ENCODE data around the gene CC2D1A.

Gene CC2D1A

GRCh38 chr19:13887018-13887436, 19.0 kb upstream of the CC2D1A start:
- no peaks in the 10 kb centered on the region for H3K27me3 Mint-ChIP-seq
- H3K27ac Mint-ChIP-seq, result no peak overlapping the region
- no peaks in the 10 kb centered on the region for H3K9me3 Mint-ChIP-seq
- H3K4me3 Mint-ChIP-seq, result no peak overlapping the region
- peak; percentile 72 for ATAC-seq
- peaks cover 52% of the 10 kb centered on the region for H3K4me1 Mint-ChIP-seq
- DNase-seq, result no peak

- Mint-ChIP-seq H3K9me3 (no peaks in the 10 kb centered on the region), H3K27me3 (no peaks in the 10 kb centered on the region), H3K4me3 (no peak overlapping the region), H3K4me1 (peaks cover 48% of the 10 kb centered on the region), H3K27ac (no peak overlapping the region)
- ATAC-seq (no peak), DNase-seq (no peak)
Measured at GRCh38 chr19:13887517-13887916, 18.5 kb upstream of the CC2D1A start.

GRCh38 chr19:13888281-13888680, 17.7 kb upstream of the CC2D1A start:
- H3K4me3 Mint-ChIP-seq, result no peak overlapping the region
- H3K9me3 Mint-ChIP-seq, result no peaks in the 10 kb centered on the region
- H3K27ac Mint-ChIP-seq, result no peak overlapping the region
- no peaks in the 10 kb centered on the region for H3K27me3 Mint-ChIP-seq
- ATAC-seq (no peak), DNase-seq (no peak)
- H3K4me1 Mint-ChIP-seq, result peaks cover 40% of the 10 kb centered on the region

GRCh38 chr19:13890136-13890535, 15.9 kb upstream of the CC2D1A start:
- Mint-ChIP-seq H3K27me3 (no peaks in the 10 kb centered on the region), H3K9me3 (no peaks in the 10 kb centered on the region), H3K27ac (no peak overlapping the region), H3K4me3 (no peak overlapping the region), H3K4me1 (peaks cover 25% of the 10 kb centered on the region)
- ATAC-seq (no peak), DNase-seq (no peak)

- Mint-ChIP-seq H3K27me3 (no peaks in the 10 kb centered on the region), H3K4me3 (no peak overlapping the region), H3K9me3 (no peaks in the 10 kb centered on the region), H3K4me1 (no peaks in the 10 kb centered on the region), H3K27ac (no peak overlapping the region)
- DNase-seq (no peak), ATAC-seq (no peak)
Measured at GRCh38 chr19:13892870-13893269, 13.1 kb upstream of the CC2D1A start.

DNA sequence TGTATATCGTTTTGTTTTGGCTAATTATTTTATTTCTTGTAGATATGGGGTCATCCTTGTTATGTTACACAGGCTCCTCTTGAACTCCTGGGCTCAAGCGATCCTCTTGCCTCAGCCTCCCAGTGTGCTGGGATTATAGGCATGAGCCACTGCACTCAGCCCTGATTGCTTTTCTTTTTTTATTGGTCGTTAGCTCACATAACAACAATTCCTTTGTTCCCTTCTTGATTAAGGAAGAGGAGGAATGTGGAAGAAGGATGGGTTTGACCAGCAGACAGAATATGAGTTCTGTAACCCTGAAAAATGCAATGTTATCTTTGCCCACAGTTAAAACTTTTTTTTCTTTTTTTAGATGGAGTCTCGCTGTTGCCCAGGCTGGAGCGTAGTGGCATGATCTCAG, 11.4 kb upstream of the CC2D1A start:
- Mint-ChIP-seq H3K27ac (no peak overlapping the region), H3K9me3 (no peaks in the 10 kb centered on the region), H3K27me3 (no peaks in the 10 kb centered on the region), H3K4me1 (no peaks in the 10 kb centered on the region), H3K4me3 (no peak overlapping the region)
- no peak for ATAC-seq
- no peak for DNase-seq

DNA sequence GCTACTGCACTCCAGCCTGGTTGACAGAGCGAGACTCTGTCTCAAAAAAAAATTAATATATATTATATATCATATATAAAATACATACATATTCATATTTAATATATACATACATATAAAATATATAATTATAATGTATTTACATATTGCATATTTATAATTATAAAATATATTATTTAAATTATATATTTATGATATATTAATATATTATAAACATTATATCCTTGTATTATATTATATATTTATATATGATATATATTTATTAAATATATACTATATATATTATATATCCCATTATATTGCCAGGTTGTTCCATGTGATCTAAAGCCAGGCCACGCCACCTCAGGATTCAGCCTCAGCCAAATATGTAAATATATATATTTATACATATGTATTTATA, 9.8 kb upstream of the CC2D1A start:
- H3K4me1 Mint-ChIP-seq, result no peaks in the 10 kb centered on the region
- no peak for DNase-seq
- ATAC-seq, result no peak
- no peaks in the 10 kb centered on the region for H3K9me3 Mint-ChIP-seq
- H3K4me3 Mint-ChIP-seq, result no peak overlapping the region
- no peak overlapping the region for H3K27ac Mint-ChIP-seq
- no peaks in the 10 kb centered on the region for H3K27me3 Mint-ChIP-seq

- H3K27ac Mint-ChIP-seq, result no peak overlapping the region
- no peak overlapping the region for H3K4me3 Mint-ChIP-seq
- DNase-seq (no peak), ATAC-seq (no peak)
- H3K4me1 Mint-ChIP-seq, result peaks cover 13% of the 10 kb centered on the region
- H3K27me3 Mint-ChIP-seq, result no peaks in the 10 kb centered on the region
- no peaks in the 10 kb centered on the region for H3K9me3 Mint-ChIP-seq
Measured at GRCh38 chr19:13899393-13899792, 6.6 kb upstream of the CC2D1A start.

- no peak for DNase-seq
- Mint-ChIP-seq H3K9me3 (no peaks in the 10 kb centered on the region), H3K4me3 (no peak overlapping the region), H3K4me1 (peaks cover 19% of the 10 kb centered on the region), H3K27ac (peak overlapping the region; percentile 38 to 84), H3K27me3 (no peaks in the 10 kb centered on the region)
- ATAC-seq, result no peak
Measured at GRCh38 chr19:13899912-13900584, 6.0 kb upstream of the CC2D1A start.

- no peak overlapping the region for H3K27ac Mint-ChIP-seq
- no peak for ATAC-seq
- H3K4me3 Mint-ChIP-seq, result peak overlapping the region in 1 of 2 donors; percentile 13
Measured at GRCh38 chr19:13902993-13903555, 2.9 kb upstream of the CC2D1A start.

DNA sequence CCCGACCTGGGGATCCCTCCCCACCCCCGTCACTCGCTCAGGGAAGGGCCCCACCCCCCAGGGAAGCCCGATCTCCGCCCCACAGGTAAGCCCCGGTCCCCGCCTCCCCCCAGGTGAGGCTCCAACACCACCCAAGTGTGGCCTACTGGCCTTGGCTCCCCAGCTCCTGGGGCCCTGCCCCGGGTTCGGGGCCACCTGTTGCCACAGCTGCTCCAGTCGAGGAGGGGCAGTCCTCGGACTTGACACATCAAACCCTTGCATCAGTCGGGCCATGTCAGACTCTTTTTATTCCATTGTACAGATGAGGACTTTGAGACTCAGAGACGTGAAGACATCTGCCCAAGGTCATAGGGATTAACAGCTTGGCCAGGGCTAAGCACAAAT, 512 bp downstream of the CC2D1A start:
- DNase-seq, result peak in 1 of 2 donors; percentile 31
- Mint-ChIP-seq H3K27ac (peak overlapping the region; percentile 92 to 95), H3K4me3 (peak overlapping the region; percentile 87 to 95), H3K4me1 (peaks cover 39% of the 10 kb centered on the region), H3K27me3 (no peaks in the 10 kb centered on the region), H3K9me3 (peaks cover 0 to 6% of the 10 kb centered on the region in 2 donors)
- peak; percentile 51 for ATAC-seq

More at GRCh38 chr19:13902993-13903555, 2.9 kb upstream of the CC2D1A start:
- Mint-ChIP-seq H3K9me3 (peaks cover 0 to 6% of the 10 kb centered on the region in 2 donors), H3K4me1 (peaks cover 39% of the 10 kb centered on the region), H3K27me3 (no peaks in the 10 kb centered on the region)
- peak in 1 of 2 donors; percentile 34 for DNase-seq

GRCh38 chr19:13906910-13907309, 909 bp downstream of the CC2D1A start:
- Mint-ChIP-seq H3K4me1 (peaks cover 39% of the 10 kb centered on the region), H3K27me3 (no peaks in the 10 kb centered on the region), H3K27ac (peak overlapping the region; percentile 92 to 95), H3K9me3 (peaks cover 0 to 6% of the 10 kb centered on the region in 2 donors), H3K4me3 (peak overlapping the region; percentile 87 to 95)
- DNase-seq (no peak), ATAC-seq (no peak)

DNA sequence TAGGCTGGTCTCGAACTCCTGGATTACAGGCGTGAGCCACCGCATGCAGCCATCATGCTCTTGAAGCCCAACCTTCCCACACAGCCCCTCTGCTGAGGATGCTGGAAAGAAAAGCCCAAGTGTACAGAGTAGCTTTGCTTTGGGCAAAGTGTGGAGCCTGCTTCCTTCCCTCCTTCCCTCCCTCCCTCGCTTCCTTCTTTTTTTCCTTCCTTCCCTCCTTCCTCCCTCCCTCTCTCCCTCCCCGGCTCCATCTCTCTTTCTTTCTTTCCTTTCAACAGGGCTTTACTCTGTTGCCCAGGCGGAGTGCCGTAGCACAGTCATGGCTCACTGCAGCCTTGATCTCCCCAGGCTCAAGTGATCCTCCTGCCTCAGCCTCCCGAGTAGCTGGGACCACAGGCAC, 2.7 kb downstream of the CC2D1A start:
- no peak for DNase-seq
- H3K9me3 Mint-ChIP-seq, result peaks cover 0 to 6% of the 10 kb centered on the region in 2 donors
- H3K27me3 Mint-ChIP-seq, result no peaks in the 10 kb centered on the region
- H3K27ac Mint-ChIP-seq, result no peak overlapping the region
- H3K4me3 Mint-ChIP-seq, result no peak overlapping the region
- peaks cover 34% of the 10 kb centered on the region for H3K4me1 Mint-ChIP-seq
- ATAC-seq, result no peak

GRCh38 chr19:13909430-13909829, 3.4 kb downstream of the CC2D1A start:
- no peak overlapping the region for H3K4me3 Mint-ChIP-seq
- peaks cover 26% of the 10 kb centered on the region for H3K4me1 Mint-ChIP-seq
- DNase-seq, result no peak
- no peak overlapping the region for H3K27ac Mint-ChIP-seq
- no peaks in the 10 kb centered on the region for H3K27me3 Mint-ChIP-seq
- H3K9me3 Mint-ChIP-seq, result peaks cover 0 to 6% of the 10 kb centered on the region in 2 donors
- no peak for ATAC-seq

DNA sequence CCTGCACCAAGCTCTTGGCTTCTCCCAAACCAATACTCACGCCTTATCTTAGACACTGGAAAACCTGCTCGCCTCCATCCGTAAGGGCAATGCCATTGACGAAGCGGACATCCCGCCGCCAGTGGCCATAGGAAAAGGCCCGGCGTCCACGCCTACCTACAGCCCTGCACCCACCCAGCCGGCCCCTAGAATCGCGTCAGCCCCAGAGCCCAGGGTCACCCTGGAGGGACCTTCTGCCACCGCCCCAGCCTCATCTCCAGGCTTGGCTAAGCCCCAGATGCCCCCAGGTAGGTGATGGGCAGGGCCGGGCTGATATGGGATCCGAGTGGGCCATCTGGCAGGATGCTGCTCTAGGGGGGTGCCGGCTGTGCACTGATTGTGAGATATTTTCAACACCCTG, 7.4 kb downstream of the CC2D1A start:
- Mint-ChIP-seq H3K4me3 (no peak overlapping the region), H3K27me3 (no peaks in the 10 kb centered on the region), H3K9me3 (no peaks in the 10 kb centered on the region), H3K4me1 (no peaks in the 10 kb centered on the region), H3K27ac (peak overlapping the region in 1 of 2 donors; percentile 59)
- DNase-seq, result no peak
- ATAC-seq, result no peak

- H3K27me3 Mint-ChIP-seq, result no peaks in the 10 kb centered on the region
- no peak overlapping the region for H3K4me3 Mint-ChIP-seq
Measured at GRCh38 chr19:13914777-13915176, 8.8 kb downstream of the CC2D1A start.

More at GRCh38 chr19:13914777-13915176, 8.8 kb downstream of the CC2D1A start:
- no peaks in the 10 kb centered on the region for H3K9me3 Mint-ChIP-seq
- peak overlapping the region in 1 of 2 donors; percentile 27 for H3K27ac Mint-ChIP-seq
- DNase-seq (no peak), ATAC-seq (no peak)
- H3K4me1 Mint-ChIP-seq, result no peaks in the 10 kb centered on the region

Data from stimulated activated naive CD8-positive, alpha-beta T cell treated with anti-CD3 and anti-CD28 coated beads, Interleukin-15, amount 100 ng/mL, for 72 hours (primary cell).